ENCODE results near the gene CCND2.

The CCND2 gene

DNA sequence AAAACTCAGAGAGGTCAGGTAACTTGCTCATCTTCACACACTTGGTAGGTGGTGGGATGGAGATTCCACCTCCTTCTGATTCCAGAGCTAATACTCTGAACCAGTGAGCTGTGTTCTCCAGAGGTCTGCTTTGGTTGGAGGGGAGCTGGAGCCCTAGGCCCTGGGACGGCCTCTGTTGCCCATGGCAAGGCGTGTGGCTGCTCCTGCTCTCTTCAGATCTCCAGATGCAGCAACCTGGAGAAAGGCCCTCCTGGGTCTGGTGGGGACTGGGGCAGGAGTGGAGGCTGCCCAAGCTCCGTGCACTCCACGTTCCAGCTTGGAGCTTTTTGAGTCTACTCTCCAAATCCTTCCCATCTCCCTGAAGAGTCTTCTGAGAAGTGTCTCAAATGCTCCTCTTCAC is 10.7 kb downstream of the CCND2 start:
- Histone ChIP-seq H3K9me3 (no peaks in the 10 kb centered on the region), H3K4me1 (no peaks in the 10 kb centered on the region), H3K27me3 (ENCODE audit: low read depth) (no peaks in the 10 kb centered on the region), H3K36me3 (replicated peaks) (no peaks in the 10 kb centered on the region; the same call in 1 of the 2 replicates), H3K4me3 (no peak overlapping the region)
- DNase-seq (ENCODE audit: low spot score in 2 of 2): no peak
- in situ Hi-C loops (cut with MboI; ENCODE audit: low sequenced_read_pairs): no loop called here

GRCh38 chr12:4285070-4285469 is 11.5 kb downstream of the CCND2 start:
- Histone ChIP-seq H3K4me3 (no peak overlapping the region), H3K36me3 (replicated peaks) (no peaks in the 10 kb centered on the region; the same call in 1 of the 2 replicates), H3K27me3 (ENCODE audit: low read depth) (no peaks in the 10 kb centered on the region), H3K4me1 (no peaks in the 10 kb centered on the region), H3K9me3 (no peaks in the 10 kb centered on the region)
- DNase-seq (ENCODE audit: low spot score in 2 of 2): no peak
- in situ Hi-C loops (cut with MboI; ENCODE audit: low sequenced_read_pairs): no loop called here

DNA sequence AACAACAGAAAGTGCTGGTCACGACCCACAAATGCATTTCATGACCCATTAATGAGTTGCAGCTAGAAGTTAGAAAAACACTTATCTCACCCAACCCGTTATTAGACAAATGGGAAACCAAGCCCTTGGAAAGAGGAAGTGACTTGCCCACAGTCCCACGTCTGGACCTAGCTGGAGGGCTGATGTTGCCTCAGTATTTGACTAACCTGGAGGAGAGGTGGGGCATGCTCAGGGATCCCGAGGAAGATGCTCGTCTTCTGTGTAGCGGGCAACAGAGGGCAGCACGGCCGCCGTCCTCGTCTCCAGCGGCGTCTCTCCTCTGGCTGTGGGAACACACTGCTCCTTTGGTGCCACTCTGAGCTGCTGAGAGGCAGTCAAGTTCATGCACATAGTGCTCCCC is 12.7 kb downstream of the CCND2 start:
- Histone ChIP-seq H3K27me3 (ENCODE audit: low read depth) (no peaks in the 10 kb centered on the region), H3K9me3 (no peaks in the 10 kb centered on the region), H3K4me1 (no peaks in the 10 kb centered on the region), H3K36me3 (replicated peaks) (no peaks in the 10 kb centered on the region; the same call in 1 of the 2 replicates), H3K4me3 (no peak overlapping the region)
- in situ Hi-C loops (cut with MboI; ENCODE audit: low sequenced_read_pairs): no loop called here
- DNase-seq (ENCODE audit: low spot score in 2 of 2): no peak

DNA sequence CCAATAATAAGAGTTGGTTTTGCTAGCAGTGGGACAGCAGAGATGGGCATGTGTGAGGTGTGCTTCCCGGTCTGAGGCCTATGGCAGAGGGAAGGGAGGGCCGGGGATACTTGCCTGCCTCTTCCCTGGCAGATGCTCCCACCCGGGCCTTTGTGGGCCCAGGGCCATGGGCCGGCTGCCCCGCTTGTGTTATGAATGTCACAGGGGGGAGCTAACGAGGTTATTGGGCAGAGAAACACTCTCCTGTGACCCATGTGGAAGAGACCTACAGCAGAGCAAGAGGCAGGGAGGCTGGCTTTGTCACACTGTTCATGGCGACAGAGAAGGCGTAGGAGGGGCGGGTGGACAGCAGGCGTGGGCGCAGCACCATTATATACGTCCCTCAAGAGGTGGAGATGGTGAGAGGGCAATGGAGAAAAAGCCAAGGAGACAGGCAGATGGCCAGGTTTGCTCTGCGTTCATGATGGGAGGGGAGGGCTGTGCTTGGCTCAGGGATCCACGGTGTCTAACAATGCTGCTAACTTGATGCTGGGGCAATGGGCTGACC is 13.3 kb downstream of the CCND2 start:
- H3K36me3 ChIP-seq (replicated peaks): no peaks in the 10 kb centered on the region; the same call in 1 of the 2 replicates
- DNase-seq (ENCODE audit: low spot score in 2 of 2): no peak
- H3K9me3 ChIP-seq: no peaks in the 10 kb centered on the region
- H3K4me1 ChIP-seq: no peaks in the 10 kb centered on the region
- no peaks in the 10 kb centered on the region for H3K27me3 ChIP-seq (ENCODE audit: low read depth)
- in situ Hi-C loops (cut with MboI; ENCODE audit: low sequenced_read_pairs): no loop called here
- no peak overlapping the region for H3K4me3 ChIP-seq

DNA sequence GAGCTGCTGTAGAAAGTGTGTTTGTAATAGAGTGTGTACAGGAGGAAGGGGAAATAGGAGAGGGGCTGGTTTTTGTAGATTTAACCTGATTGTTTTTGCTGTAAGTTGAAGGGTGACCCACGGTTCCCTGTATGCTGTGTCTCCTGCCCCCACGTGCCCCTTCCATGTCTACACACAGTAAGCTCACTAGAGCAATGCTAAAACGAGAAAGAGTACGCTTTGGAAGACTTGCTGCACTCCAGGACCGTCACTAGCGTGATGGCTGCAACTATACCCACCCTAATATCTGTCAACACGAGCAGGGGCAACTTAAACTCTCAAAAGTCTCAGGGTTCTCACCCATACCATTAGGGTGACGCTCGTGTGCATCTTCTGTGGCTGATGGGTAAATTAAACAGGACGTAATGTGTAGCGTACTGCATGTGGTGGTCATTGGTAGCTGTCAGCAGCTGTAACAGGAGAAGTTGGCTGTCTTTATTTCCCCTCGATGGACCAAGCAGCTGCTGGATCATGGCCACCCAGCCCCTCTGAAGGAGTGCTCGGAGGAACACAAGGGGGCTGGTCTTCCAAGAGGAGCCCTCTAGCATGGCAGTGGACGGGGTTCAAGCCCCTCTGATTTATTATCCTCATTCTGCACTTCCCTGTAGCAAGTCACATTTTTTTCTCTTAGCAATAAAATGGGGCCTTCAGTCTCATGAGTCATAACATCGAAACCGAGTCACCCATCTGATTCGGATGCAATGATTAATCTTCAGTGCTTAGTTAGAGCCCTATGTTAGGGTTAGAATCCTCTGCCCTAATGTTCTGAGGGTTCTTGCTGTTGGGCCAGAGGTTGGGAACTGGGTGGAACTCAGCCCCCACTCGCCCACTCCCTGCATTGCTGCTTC is 14.0 kb downstream of the CCND2 start:
- Histone ChIP-seq H3K9me3 (no peaks in the 10 kb centered on the region), H3K4me1 (no peaks in the 10 kb centered on the region), H3K36me3 (replicated peaks) (no peaks in the 10 kb centered on the region), H3K27me3 (ENCODE audit: low read depth) (no peaks in the 10 kb centered on the region), H3K4me3 (no peak overlapping the region)
- DNase-seq (ENCODE audit: low spot score in 2 of 2): no peak
- in situ Hi-C loops (cut with MboI; ENCODE audit: low sequenced_read_pairs): no loop called here

GRCh38 chr12:4288296-4289131 is 15.0 kb downstream of the CCND2 start:
- in situ Hi-C loops (cut with MboI; ENCODE audit: low sequenced_read_pairs): no loop called here
- Histone ChIP-seq H3K9me3 (no peaks in the 10 kb centered on the region), H3K36me3 (replicated peaks) (no peaks in the 10 kb centered on the region), H3K4me1 (no peaks in the 10 kb centered on the region), H3K4me3 (no peak overlapping the region), H3K27me3 (ENCODE audit: low read depth) (no peaks in the 10 kb centered on the region)
- DNase-seq (ENCODE audit: low spot score in 2 of 2): no peak

DNA sequence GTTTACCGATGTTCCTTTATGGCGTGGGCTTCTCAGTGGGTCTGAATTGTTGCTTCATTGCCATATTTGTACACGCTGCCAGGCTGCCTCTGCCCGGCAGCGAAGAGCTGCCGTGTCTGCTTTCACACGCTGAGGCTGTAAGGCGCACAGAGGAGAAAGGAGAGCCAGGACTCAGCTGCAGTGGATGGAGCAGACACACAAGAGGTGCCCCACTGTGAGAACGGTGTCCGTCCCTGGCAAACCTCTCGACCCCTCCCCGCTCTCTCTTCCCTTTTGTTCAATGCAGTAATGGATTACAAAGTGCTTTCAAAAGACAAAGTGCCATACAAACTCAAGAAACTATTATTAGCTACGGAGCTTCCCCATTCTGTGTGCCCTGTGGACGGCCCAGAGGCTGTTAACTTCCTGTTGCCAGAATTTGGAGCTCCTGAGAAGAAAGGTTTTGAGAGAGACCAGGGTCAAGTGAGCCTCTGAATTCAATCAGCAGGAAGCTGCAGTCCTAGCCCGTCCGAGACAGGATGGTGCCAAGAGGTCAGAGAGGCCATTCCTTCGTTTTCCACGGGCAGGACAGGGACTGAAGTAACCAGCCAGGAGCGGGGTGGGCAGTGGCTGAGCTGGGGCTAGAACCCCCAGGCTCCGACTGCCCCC is 15.8 kb downstream of the CCND2 start:
- no peak for DNase-seq (ENCODE audit: low spot score in 2 of 2)
- no peaks in the 10 kb centered on the region for H3K9me3 ChIP-seq
- no peak overlapping the region for H3K4me3 ChIP-seq
- H3K27me3 ChIP-seq (ENCODE audit: low read depth): no peaks in the 10 kb centered on the region
- no peaks in the 10 kb centered on the region for H3K4me1 ChIP-seq
- H3K36me3 ChIP-seq (replicated peaks): no peaks in the 10 kb centered on the region
- in situ Hi-C loops (cut with MboI; ENCODE audit: low sequenced_read_pairs): no loop called here

DNA sequence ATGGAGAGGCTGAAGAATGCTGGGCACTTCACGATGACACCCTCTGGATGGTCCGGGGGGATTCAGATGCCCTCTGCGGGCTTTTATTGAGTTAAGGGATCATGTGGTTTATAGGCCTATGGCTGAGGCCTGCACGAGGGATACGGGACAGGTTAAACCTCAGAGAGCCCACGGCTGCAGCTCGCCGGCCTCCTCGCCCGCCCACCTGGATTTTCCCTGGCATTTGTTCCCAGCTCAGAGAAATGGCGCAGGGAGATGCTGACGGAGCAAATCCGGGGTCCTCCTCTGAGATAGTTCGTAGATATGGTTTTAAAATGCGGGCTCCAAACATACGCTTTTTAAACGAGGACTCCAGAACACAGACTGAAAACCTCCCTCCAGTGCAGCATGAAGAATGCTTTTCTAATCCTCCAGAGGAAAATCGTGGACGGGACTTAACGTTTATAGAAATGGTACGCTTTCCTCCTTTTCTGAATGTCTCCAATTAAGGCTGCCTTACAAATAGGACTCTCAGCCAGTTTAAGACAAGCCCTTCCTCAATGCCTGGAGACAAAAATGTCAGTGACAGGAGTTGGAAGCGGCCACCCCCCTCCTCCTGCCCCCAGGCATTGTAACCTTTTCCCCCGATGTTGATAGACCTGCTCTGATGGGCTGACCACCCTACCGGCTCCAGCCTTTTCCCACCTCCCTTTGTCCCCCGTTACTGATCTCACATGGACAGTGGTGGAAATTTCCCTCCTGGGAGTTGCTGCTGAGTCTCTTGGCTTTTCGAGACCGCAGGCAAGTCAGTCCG is 16.6 kb downstream of the CCND2 start:
- H3K4me3 ChIP-seq: no peak overlapping the region
- H3K27me3 ChIP-seq (ENCODE audit: low read depth): no peaks in the 10 kb centered on the region
- H3K36me3 ChIP-seq (replicated peaks): no peaks in the 10 kb centered on the region
- no peaks in the 10 kb centered on the region for H3K9me3 ChIP-seq
- no peak for DNase-seq (ENCODE audit: low spot score in 2 of 2)
- H3K4me1 ChIP-seq: no peaks in the 10 kb centered on the region
- in situ Hi-C loops (cut with MboI; ENCODE audit: low sequenced_read_pairs): no loop called here

DNA sequence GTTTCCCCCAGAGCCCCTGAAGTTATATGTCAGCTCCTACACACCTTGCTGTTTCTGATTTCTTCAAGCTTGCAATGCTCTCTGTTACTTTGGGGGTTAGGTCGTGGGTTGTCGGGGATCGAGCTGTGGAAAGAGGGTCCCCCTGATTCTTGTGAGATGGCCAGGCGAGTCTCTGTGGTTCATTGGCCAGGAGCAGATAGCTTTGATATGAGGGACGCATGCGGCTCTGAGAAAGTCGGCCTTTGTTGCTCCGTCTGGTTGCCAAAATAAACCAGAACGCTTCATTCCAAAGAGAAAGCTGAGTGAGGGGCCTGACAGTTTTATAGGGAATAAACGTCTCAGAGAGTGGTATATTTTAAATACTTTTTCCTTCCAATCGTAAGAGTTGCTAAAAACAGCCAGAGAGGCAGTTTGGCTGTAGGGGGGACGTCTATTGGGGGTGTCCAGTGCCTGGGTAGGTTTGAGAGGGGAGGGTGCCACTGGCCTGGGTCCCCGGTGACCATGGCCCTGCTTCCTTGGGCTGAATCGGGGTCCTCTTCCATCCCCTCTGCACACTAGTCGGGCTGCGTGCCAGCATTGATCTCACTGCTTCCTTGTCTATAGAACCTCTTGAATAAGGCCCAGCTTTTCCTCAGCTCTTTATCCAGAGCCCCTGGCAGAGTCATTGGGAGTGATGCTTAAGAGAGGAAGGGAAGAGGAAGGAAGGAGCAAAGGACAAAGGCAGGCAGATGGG is 18.9 kb downstream of the CCND2 start:
- no peak for DNase-seq (ENCODE audit: low spot score in 2 of 2)
- no peaks in the 10 kb centered on the region for H3K4me1 ChIP-seq
- no peaks in the 10 kb centered on the region for H3K27me3 ChIP-seq (ENCODE audit: low read depth)
- no peak overlapping the region for H3K4me3 ChIP-seq
- no peaks in the 10 kb centered on the region for H3K9me3 ChIP-seq
- H3K36me3 ChIP-seq (replicated peaks): no peaks in the 10 kb centered on the region
- in situ Hi-C loops (cut with MboI; ENCODE audit: low sequenced_read_pairs): no loop called here

DNA sequence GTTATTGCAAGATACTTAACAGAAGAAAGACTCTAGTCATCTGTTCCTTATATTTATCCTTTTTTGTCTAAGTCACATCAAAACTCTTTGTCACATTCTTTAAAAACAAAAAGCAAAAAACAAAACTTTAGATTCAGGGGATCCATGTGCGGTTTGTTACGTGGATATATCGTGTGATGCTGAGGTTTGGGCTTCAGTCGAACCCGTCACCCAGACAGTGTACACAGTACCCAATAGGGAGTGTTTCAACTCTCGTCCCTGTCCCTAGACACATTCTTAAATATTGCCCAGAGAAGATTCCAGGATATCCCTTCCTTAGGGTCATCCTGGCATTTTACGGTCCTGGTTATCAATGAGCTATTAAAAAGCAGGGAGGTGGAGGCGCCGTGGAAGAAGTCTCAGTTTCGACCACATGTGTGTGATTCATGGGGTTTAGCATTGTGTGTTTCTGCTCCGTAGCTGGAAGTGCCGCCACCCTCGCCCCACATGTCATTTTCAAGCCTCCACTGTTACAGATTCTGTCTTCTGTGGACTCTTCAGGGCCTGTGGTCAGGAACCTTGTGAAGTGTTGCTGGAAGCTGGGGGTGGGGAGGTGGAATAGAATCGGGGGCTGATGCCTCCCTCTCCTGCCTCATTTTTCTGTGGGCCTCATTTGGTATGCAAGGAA is 19.9 kb downstream of the CCND2 start:
- DNase-seq (ENCODE audit: low spot score in 2 of 2): no peak
- Histone ChIP-seq H3K36me3 (replicated peaks) (no peaks in the 10 kb centered on the region), H3K4me1 (no peaks in the 10 kb centered on the region), H3K9me3 (no peaks in the 10 kb centered on the region), H3K4me3 (no peak overlapping the region), H3K27me3 (ENCODE audit: low read depth) (no peaks in the 10 kb centered on the region)
- in situ Hi-C loops (cut with MboI; ENCODE audit: low sequenced_read_pairs): no loop called here

- Histone ChIP-seq H3K4me1 (no peaks in the 10 kb centered on the region), H3K27me3 (ENCODE audit: low read depth) (no peaks in the 10 kb centered on the region), H3K36me3 (replicated peaks) (no peaks in the 10 kb centered on the region), H3K9me3 (no peaks in the 10 kb centered on the region), H3K4me3 (no peak overlapping the region)
- in situ Hi-C loops (cut with MboI; ENCODE audit: low sequenced_read_pairs): no loop called here
- no peak for DNase-seq (ENCODE audit: low spot score in 2 of 2)
These were observed 20.5 kb downstream of the CCND2 start for GRCh38 chr12:4293966-4294505.

DNA sequence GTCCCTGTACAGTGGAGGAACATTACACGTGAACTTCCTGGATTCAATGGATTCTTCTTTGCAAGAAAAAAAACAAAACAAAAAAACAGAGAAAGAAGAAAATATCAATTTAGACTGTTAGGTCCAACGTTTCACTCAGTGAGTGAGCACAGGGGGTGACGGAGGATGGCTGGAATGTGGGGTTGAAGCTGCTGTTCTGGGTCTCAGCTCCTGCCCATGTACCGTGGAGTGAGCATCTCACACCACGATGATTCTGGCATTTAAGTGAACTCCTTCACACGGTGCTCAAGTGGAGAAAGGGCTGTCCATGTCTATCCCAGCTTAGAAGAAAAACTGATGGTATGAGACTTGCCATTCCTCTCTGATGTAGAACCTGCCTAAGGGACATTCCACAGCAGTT is 23.2 kb downstream of the CCND2 start:
- in situ Hi-C loops (cut with MboI; ENCODE audit: low sequenced_read_pairs): no loop called here

More for the DNA sequence above, 23.2 kb downstream of the CCND2 start:
- no peak overlapping the region for H3K4me3 ChIP-seq
- no peaks in the 10 kb centered on the region for H3K36me3 ChIP-seq (replicated peaks)
- no peaks in the 10 kb centered on the region for H3K9me3 ChIP-seq
- H3K4me1 ChIP-seq: no peaks in the 10 kb centered on the region
- H3K27me3 ChIP-seq (ENCODE audit: low read depth): no peaks in the 10 kb centered on the region
- DNase-seq (ENCODE audit: low spot score in 2 of 2): no peak

All from HAP-1 (cell line).